NCI-H2029 (cell line): ENCODE data around the gene PRAMEF6.
"Not testable (repeated sequence)": the region's sequence is repeated elsewhere in the genome, so short reads cannot be mapped to it uniquely, and the experiment has no call there.

Experiments used
- DNase-seq: peaks from one replicate; lab custom pipeline; 2025; lab: John Stamatoyannopoulos, UW

The PRAMEF6 gene

GRCh38 chr1:12947480-12947879 lies at the start of gene PRAMEF6:
PRAMEF6 (minus strand) TSS chr1:12947580; CDS start chr1:12942518, 5,062 bp downstream.
- not testable (repeated sequence) for DNase-seq

DNA sequence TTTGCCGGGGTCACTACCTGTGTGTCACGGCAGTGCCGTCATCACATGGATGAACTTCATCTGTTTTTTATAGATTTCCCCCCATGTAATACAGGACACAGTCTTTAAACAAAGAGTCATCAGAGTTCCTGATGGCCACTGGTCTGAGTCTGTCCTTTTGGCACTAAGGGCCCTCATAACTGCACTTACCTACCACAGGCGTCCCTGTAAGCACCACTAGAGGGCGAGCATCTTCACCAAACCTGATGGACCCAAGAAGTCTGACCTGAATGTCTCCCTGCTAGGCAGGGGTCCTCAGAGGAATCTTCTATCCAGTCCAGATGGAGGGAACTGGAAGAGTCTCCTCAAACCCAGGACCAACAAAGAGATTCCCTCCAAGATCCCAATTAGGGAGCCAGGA lies 23.0 kb downstream of the PRAMEF6 start:
- DNase-seq, result not testable (repeated sequence)

- DNase-seq, result not testable (repeated sequence)
Observed at GRCh38 chr1:12921749-12922148, 25.6 kb downstream of the PRAMEF6 start.

DNA sequence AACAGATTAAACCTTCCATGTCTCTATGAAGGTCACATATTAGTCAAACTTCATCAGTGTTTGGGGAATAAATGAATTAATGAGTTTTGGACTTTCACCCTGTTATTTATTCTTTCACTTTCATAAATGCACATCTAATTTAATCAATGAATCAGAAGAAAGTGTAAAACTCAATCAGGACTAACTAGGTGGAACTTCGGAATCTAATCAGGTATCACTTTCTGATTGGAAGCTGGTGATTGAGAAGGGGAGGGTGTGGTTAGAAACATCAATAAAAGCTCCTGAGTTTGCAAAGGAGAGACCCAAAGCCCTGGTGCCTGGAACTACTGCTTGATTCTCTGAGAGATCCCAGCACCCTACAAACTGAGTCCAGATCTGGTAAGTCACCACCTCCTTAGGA lies 31.1 kb downstream of the PRAMEF6 start, which contains the start of gene PRAMEF7:
Gene PRAMEF7 (plus strand): TSS at position 301 of the 400 bp plus-strand sequence. CDS start 1,083 bp downstream, outside the sequence.
- not testable (repeated sequence) for DNase-seq

GRCh38 chr1:12903793-12904572 lies 43.4 kb downstream of the PRAMEF6 start:
- DNase-seq, result not testable (repeated sequence)

DNA sequence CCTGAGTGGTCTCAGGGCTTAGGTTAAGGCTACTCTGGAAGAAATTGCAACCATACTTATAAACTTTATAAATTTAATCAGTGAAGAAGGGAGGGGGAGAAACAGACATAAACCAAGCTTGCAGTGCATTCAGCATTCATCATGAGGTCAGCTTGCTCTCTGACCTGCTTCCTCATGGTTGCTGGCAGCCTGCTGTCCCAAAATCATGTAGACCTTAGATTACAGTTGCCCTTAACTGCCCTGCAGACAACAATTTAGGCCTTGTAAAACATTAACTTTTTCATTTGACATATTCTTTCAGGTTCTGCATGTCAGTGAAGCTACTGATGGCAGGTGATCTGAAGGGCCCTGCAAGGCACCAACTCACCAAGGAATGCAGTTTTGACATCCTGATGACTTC lies 48.2 kb downstream of the PRAMEF6 start:
- not testable (repeated sequence) for DNase-seq

DNA sequence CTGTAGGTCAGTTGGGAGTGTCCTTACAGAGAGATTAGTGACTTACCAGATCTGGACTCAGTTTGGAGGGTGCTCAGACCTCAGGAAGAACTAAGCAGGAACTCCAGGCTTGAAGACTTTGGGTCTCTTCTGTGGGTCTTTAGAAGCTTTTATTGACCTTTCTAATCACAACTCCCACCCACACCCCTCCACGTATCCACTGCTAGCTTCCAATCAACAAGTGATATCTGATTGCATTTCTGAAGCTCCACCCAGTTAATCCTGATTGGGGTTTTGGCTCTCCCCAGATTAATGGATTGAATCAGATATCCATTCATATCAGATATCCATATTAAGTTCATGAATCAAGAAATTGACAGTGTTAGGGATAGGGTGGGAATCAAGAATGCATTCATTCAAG lies 49.2 kb downstream of the PRAMEF6 start, which contains the start of gene PRAMEF10:
Gene PRAMEF10 (minus strand): TSS at position 101 of the 400 bp plus-strand sequence. CDS start 2,423 bp downstream, outside the sequence.
- DNase-seq, result not testable (repeated sequence)
